Epidermal melanocyte (primary cell): ENCODE measurements around the gene DIPK1C.

ENCODE experiments used
- DNase-seq: peaks from one replicate; pipeline ENCODE4 v3.0.0; 2011; ENCODE audit warnings: low spot score; ENCODE audit not compliant: insufficient read length

The DIPK1C gene

DNA sequence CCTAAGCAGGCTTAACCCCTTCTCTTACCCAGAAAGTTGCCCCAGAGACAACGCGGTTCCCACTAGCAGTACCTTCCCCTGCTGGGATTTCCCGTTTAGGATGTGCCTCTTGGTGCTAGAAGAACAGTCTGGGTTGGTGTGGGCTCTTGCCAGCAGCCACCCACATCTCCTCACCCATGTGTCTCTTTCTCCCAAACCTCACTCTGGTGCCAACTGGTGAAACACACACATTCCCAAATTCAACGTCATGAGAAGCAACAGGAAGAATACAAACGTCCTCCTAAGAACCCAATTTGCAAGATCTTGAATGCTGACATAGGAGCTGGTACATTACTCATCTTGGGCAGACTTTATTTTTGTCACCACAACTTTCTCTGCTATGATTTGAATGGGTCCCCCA lies 36.2 kb downstream of the DIPK1C start:
- no peak for DNase-seq

GRCh38 chr18:74420481-74420880 lies 36.6 kb downstream of the DIPK1C start:
- DNase-seq, result no peak

- DNase-seq, result no peak
Observed at GRCh38 chr18:74419761-74420160, 37.3 kb downstream of the DIPK1C start.

DNA sequence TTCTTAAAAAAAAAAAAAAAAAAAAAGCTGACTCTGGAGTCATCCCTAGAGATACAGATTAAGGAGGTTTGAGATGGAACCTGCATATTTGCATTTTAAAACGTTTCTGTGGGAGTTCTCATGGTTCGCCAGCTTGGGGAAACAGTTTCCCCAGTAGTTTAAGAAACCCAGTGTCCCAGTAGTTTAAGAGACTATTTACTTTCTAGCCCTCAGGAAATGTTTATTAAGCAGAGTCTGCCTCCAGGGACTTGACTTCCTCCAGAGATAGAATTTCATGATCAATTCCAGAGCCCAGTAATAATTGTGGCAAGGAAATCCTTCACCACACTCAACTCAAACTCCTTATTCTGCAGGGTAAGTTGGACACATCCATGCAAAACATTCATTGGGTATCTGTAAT lies 39.1 kb downstream of the DIPK1C start:
- no peak for DNase-seq

GRCh38 chr18:74416124-74416523 lies 41.0 kb downstream of the DIPK1C start:
- DNase-seq, result no peak

GRCh38 chr18:74414953-74415515 lies 42.1 kb downstream of the DIPK1C start:
- DNase-seq, result no peak

GRCh38 chr18:74413836-74414235 lies 43.3 kb downstream of the DIPK1C start:
- DNase-seq, result no peak

DNA sequence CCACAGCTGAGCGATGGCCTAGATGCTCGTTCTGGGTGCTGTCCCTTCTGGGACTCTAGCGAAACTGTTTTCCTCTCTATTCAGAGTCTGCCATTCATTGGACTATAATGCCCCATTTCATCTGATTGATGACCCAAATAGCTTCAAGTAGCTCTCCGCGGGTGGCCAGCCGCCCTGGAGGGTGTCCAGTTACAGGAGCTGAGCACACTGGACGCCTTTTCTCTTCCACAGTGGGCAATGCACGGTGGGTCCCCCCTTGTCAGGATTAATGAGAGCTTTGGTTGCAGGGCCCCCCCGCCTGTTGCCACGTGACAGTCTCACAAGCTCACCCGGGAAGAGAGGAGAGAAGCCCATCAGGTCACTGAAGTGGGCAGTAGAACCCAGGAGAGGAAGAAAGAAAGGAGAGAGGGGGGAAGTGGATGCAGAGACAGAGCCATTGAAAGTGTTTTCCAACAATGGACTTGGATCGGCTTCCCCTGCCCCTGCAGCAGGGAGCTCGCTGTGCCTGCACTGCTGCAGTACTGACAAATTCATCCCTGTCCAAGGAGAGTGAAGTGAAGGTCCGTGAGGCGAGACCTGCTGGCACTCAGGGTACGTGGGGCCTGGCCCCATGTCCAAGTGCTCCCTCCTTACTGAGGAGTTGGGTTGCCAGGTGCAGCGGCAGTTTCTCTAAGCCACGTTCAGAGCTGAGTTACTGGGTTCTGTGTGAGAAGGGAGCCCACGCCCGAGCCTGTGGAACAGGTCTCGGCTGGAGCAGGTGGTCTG lies 44.8 kb downstream of the DIPK1C start:
- DNase-seq, result no peak

GRCh38 chr18:74411475-74411874 lies 45.6 kb downstream of the DIPK1C start:
- DNase-seq, result no peak

DNA sequence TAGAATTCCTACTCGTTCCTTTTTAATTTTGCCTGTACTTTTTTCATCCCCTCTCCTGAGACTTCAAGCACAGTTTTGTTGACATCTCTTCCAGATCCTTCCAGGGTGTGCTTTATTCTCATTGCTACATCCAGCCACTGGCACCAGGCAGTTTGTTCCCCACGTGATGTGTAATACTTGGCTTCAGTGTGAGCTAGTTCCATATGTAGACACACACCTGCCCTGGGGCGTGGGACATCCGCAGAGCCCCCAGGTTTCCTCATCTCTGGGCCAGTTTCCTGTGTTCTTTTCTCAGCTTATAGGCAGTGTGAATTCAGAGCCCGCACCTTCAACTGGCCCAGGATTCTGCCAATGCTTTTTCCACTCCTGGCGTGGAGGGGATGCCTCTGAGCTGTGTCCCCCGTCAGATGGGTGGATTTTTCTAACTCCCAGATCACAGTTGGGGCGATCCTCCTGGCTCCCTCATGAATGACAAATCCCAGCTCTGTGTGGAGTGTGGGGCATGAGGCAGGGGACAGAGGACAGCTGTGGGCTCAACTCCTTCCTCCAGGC lies 46.6 kb downstream of the DIPK1C start:
- no peak for DNase-seq

DNA sequence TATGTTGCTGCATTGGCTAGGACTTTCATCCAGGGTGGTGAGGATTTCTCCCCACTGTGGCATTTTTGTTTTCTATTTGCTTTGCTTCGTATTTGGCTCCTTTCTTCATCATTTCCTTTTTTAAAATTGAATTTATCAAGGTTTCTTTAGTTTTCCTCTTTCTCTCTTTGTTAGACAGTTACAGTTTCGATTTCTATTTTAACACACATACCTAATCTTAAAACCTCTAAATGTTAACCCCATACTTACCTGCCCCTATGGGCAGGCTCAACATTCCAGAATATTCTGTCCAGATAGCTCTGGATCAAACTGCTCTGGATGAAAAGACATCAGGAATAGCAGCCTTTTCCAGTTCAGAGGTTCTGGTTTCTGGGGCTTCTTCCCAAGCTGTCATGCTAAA lies 49.2 kb downstream of the DIPK1C start:
- DNase-seq, result no peak

DNA sequence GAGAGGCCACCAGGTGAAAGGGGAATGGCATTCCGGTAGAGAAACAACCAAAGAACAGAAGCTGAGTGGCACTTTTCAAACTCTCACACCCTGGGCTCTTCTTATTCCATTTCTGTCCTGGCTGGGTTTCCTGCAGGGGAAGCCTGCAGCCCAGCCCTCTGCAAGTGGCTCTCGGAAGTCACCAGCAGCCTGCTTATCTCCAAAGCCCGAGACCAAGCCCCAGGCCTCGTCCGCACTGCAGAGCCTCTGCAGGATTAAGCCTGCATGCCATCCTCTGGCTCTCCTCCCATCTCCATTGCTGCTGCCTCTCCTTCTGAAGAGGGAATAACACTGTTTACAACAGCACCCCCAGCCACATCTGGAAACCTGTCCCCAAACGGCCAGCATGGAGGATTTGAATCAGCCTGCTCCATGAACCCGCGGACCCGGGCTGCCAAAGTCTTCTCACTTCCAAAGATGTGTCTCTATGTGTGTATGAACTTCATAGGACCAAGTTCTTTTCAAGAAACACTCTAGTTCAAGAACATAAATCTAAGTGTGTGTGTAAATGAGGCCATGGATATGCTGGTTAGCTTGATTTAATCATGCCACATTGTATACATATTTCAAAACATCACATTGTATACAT lies 54.2 kb downstream of the DIPK1C start:
- no peak for DNase-seq

- DNase-seq, result no peak
Observed at GRCh38 chr18:74400813-74401212, 56.3 kb downstream of the DIPK1C start.

GRCh38 chr18:74399091-74399887 lies 57.8 kb downstream of the DIPK1C start:
- no peak for DNase-seq

DNA sequence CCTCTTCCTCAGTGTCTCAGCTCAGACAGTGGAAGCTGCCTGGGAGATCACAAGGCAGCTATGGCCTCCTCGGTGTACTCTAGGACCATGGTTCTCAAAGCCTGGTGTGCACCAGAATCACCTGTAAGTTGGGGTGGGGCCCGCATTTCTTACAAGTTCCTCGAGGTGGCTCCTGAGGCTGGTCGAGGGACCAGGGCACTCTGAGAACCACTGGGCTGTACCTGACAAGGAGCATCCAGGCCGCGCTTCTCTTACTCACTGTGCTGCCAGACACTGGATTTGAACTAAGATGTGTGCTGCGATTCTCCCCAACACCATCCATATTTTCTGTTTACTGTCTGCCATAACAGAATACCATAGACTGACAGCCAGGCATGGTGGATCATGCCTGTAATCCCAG lies 59.5 kb downstream of the DIPK1C start:
- DNase-seq, result no peak

- no peak for DNase-seq
Observed at GRCh38 chr18:74396171-74397169, 60.6 kb downstream of the DIPK1C start.

DNA sequence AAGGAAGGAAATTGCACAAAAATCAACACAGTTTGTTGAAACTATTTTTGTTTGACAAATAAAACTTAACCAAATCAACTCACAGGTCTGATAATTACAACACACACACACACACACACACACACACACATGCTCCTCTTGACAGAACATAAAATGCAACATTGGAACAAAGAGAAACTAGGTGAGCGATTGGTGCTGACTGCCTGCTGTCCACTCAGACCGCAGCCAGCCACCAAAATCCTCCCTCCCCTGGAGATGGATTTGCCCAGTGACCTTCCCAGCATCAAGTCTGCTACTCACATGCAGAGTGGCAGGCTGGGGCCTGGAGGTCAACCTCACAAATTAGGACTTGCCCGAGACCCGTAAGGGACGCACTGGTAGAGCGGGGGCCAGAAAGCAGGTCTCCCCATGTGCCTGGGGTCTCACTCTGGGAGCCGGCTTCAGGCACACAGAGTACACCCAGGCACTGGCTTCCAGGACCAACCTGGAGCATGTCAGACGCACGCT lies 61.4 kb downstream of the DIPK1C start:
- DNase-seq, result no peak

DNA sequence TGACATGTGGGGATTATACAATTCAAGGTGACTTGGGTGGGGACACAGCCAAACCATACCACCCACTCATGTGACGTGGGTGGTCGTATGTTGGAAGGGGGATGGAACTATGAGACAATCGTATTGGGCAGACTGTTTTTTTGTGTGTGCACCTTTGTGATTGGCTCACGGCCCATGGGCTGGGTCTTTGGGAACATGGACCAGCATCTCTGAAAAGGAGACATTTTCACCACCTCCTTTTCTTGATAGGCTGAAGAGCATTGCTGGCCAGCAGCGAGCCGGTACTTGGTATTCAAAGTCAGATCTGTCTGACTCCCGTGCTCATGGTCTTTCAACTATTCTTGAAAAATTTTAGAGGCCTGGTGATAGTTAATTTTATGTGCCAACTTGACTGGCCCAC lies 62.1 kb downstream of the DIPK1C start:
- no peak for DNase-seq

DNA sequence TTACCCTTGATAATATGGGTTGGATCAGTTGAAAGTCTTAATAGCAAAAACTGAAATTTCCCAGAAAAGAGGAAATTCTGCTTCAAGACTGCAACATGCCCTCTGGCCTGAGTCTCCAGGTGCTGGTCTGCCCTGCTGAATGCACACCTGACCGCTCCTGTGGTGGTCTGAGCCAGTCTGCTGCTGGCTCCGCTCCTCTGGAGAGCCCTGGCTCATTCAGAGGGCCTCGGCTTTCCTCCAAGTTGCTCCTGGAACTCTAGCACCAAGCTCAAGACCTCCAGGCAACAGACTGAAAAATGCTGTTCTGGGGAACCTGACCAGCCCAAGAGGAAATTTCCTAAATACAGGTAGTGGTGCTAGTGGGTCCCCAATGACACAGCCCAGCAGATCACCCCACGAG lies 64.8 kb downstream of the DIPK1C start:
- DNase-seq, result no peak

DNA sequence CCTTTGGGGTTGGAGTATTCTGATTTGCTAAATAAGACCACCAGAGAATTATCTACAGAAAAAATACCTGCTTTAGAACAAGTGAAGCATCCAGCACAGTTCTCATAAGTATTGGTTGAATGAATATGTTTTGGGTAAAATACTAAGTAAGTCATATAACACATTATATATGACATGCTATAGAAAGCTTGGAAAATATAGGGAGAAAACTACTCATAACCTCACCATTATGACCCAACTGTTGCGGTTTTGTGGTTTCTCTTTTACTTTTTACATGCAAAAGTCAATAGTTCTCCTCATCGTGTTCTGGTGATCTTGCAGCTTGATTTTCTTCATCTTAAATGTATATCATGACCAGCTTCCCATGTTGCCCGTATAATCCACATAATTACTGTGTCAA lies 66.2 kb downstream of the DIPK1C start:
- DNase-seq, result no peak
